ENCODE results near the gene INSM1. TPM values are rescaled to one million over a fixed set of nuclear protein-coding genes. Genes with fewer than 3 reads are reported as not detected.

The INSM1 gene
- total RNA-seq, 1 experiment from 2014 or later, result 0.05 TPM

GRCh38 chr20:20369250-20370093 is 1.6 kb downstream of the INSM1 start:
- TF ChIP-seq SIN3A (IDR thresholded peaks at IDR 0.05; ENCODE audit: borderline replicate concordance, insufficient read depth, low read depth, low read length) (no peak), CTCF (IDR thresholded peaks at IDR 0.05) (peak; percentile 65)
- H3K27me3 ChIP-seq (ENCODE audit: control insufficient read depth, insufficient read depth, low read length), result peaks cover 39% of the 10 kb centered on the region
- H3K4me1 ChIP-seq (ENCODE audit: control insufficient read depth, insufficient read depth, low read length), result peaks cover 3% of the 10 kb centered on the region
- H3K27ac ChIP-seq (ENCODE audit: low read length), result no peak overlapping the region
- ChIA-PET POLR2A (no interaction called here), CTCF (no interaction called here)
- no TSS peak for BruUV-seq (replicated peaks)
- in situ Hi-C loops (cut with HindIII; ENCODE audit: low pct_unique_long_range_greater_than_20kb, low sequenced_read_pairs) (no loop called here), intact Hi-C loops (cut with micrococcal nuclease; ENCODE audit: unreplicated experiment) (loop anchor here (10.0 kb wide), 1 partner anchor 285 kb away; no protein-coding TSS in a partner anchor)
- no peak overlapping the region for H3K4me3 ChIP-seq (ENCODE audit: low read depth in 2 of 2, low read length in 2 of 2)
- peak; percentile 55 for ATAC-seq
- no peak for DNase-seq (ENCODE audit: low read depth, low spot score)
- no peaks in the 10 kb centered on the region for H3K36me3 ChIP-seq (ENCODE audit: control insufficient read depth, insufficient read depth, low read length)
- H3K9me3 ChIP-seq (ENCODE audit: control insufficient read depth, insufficient read depth, low read depth, low read length), result no peaks in the 10 kb centered on the region

GRCh38 chr20:20370094-20370575 is 2.2 kb downstream of the INSM1 start:
- Histone ChIP-seq H3K27ac (ENCODE audit: low read length) (no peak overlapping the region), H3K4me1 (ENCODE audit: control insufficient read depth, insufficient read depth, low read length) (peaks cover 3% of the 10 kb centered on the region), H3K36me3 (ENCODE audit: control insufficient read depth, insufficient read depth, low read length) (no peaks in the 10 kb centered on the region), H3K9me3 (ENCODE audit: control insufficient read depth, insufficient read depth, low read depth, low read length) (no peaks in the 10 kb centered on the region), H3K4me3 (ENCODE audit: low read depth in 2 of 2, low read length in 2 of 2) (no peak overlapping the region), H3K27me3 (ENCODE audit: control insufficient read depth, insufficient read depth, low read length) (peaks cover 34% of the 10 kb centered on the region)
- in situ Hi-C loops (cut with HindIII; ENCODE audit: low pct_unique_long_range_greater_than_20kb, low sequenced_read_pairs) (no loop called here), intact Hi-C loops (cut with micrococcal nuclease; ENCODE audit: unreplicated experiment) (no loop called here)
- ChIA-PET CTCF (no interaction called here), POLR2A (no interaction called here)
- no TSS peak for BruUV-seq (replicated peaks)
- no peak for DNase-seq (ENCODE audit: low read depth, low spot score)
- no peak for TF ChIP-seq POLR2AphosphoS5 (IDR thresholded peaks at IDR 0.05; ENCODE audit: low read depth, low read length)
- no peak for TF ChIP-seq REST (IDR thresholded peaks at IDR 0.05; ENCODE audit: insufficient read depth in 1 of 2, low read depth in 2 of 2, low read length in 1 of 2)
- no peak for TF ChIP-seq TCF7L2 (IDR thresholded peaks at IDR 0.05; ENCODE audit: low read depth, low read length)
- no peak for TF ChIP-seq CTCF (IDR thresholded peaks at IDR 0.05)
- TF ChIP-seq SIN3A (IDR thresholded peaks at IDR 0.05; ENCODE audit: borderline replicate concordance, insufficient read depth, low read depth, low read length), result no peak
- ATAC-seq, result no peak
